Measurements from ENCODE around the gene TRPV3. TPM values are rescaled to one million over a fixed set of nuclear protein-coding genes. Genes with fewer than 3 reads are reported as not detected.

The TRPV3 gene
- total and polyA plus RNA-seq, 2 of the 13 experiments (the other 11 are each of a cell fraction or from before 2014, with no cell fraction given), result 0.90 to 1.0 TPM

DNA sequence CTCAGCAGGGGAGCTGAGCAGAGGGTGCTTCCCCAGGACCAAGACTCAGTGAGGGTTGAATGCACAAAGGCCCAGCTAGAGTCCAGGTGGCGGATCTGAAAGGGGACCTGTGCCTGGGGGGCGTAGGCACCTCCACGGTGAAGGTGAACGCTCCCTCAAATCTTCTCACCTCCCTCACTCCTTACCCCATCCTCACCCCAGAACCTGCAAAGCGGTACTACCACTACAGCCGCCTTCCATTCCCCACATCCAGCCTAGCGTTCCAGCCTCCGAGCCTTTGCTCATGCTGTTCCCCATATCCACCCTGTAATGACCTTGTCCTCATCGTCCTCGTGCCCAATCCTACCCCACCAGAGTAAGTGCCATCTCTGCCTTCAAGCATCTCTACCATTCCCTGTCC is 30.6 kb downstream of the TRPV3 start (continued):
- TF ChIP-seq, protein P1, sequence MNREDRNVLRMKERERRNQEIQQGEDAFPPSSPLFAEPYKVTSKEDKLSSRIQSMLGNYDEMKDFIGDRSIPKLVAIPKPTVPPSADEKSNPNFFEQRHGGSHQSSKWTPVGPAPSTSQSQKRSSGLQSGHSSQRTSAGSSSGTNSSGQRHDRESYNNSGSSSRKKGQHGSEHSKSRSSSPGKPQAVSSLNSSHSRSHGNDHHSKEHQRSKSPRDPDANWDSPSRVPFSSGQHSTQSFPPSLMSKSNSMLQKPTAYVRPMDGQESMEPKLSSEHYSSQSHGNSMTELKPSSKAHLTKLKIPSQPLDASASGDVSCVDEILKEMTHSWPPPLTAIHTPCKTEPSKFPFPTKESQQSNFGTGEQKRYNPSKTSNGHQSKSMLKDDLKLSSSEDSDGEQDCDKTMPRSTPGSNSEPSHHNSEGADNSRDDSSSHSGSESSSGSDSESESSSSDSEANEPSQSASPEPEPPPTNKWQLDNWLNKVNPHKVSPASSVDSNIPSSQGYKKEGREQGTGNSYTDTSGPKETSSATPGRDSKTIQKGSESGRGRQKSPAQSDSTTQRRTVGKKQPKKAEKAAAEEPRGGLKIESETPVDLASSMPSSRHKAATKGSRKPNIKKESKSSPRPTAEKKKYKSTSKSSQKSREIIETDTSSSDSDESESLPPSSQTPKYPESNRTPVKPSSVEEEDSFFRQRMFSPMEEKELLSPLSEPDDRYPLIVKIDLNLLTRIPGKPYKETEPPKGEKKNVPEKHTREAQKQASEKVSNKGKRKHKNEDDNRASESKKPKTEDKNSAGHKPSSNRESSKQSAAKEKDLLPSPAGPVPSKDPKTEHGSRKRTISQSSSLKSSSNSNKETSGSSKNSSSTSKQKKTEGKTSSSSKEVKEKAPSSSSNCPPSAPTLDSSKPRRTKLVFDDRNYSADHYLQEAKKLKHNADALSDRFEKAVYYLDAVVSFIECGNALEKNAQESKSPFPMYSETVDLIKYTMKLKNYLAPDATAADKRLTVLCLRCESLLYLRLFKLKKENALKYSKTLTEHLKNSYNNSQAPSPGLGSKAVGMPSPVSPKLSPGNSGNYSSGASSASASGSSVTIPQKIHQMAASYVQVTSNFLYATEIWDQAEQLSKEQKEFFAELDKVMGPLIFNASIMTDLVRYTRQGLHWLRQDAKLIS (CRISPR knock-in tag; IDR thresholded peaks at IDR 0.05), result no peak
- TF ChIP-seq, protein P2, sequence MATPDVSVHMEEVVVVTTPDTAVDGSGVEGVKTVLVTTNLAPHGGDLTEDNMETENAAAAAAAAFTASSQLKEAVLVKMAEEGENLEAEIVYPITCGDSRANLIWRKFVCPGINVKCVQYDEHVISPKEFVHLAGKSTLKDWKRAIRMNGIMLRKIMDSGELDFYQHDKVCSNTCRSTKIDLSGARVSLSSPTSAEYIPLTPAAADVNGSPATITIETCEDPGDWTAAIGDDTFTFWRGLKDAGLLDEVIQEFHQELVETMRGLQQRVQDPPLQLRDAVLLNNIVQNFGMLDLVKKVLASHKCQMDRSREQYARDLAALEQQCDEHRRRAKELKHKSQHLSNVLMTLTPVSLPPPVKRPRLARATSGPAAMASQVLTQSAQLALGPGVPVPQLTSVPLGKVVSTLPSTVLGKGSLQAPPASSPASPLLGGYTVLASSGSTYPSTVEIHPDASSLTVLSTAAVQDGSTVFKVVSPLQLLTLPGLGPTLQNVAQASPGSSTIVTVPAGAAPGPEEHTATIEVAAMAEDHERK (CRISPR knock-in tag; IDR thresholded peaks at IDR 0.05; ENCODE audit: low read depth), result no peak

DNA sequence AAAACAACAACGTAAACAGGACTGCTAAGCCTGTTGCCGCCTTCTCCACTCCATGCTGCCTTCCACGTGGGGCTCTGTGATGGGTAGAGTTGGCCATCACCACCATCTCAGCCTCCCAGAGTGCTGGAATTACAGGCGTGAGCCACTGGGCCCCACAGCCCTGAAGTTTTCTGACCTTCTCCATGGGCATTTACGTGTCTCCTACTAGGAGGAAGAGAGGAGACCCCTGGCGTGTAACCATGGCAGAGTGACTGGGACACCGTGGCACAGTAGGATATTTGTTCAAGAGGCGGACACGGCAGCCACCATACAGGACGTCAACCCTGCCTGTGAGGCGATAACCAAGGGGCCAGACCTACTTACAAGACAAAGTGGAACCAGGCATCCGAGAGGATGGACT is 31.1 kb downstream of the TRPV3 start:
- no peaks in the 10 kb centered on the region for H3K27me3 ChIP-seq (ENCODE audit: control insufficient read depth in 1 of 2, insufficient read depth in 2 of 2, low read length in 2 of 2)
- FAIRE-seq, result no peak
- 86% methylated on average over 12 of the region's 12 CpGs for WGBS (ENCODE audit: low lambda C conversion rate)
- no peak for DNase-seq (ENCODE audit: low spot score)
- H3K4me2 ChIP-seq (ENCODE audit: low read depth, low read length), result no peak overlapping the region
- no peaks in the 10 kb centered on the region for H4K20me1 ChIP-seq (ENCODE audit: insufficient read depth, low read length)
- ChIA-PET POLR2A (no interaction called here), CTCF (ENCODE audit: low intra/inter-chr PET ratio, low total read pairs) (no interaction called here)
- ATAC-seq, result no peak
- no peaks in the 10 kb centered on the region for H3K79me2 ChIP-seq (ENCODE audit: insufficient read depth, low read length)
- no TSS peak for BruUV-seq (replicated peaks)
- H2AFZ ChIP-seq (ENCODE audit: low read length), result no peak overlapping the region
- in situ Hi-C loops (cut with HindIII; ENCODE audit: extremely low pct_ligation_motif_present, low pct_unique_long_range_greater_than_20kb) (no loop called here), intact Hi-C loops (cut with micrococcal nuclease; ENCODE audit: unreplicated experiment) (no loop called here)
- H3K9me3 ChIP-seq (ENCODE audit: low read length), result no peaks in the 10 kb centered on the region
- no peak overlapping the region for H3K9ac ChIP-seq (ENCODE audit: insufficient read depth, low read depth, low read length)
- H3K27ac ChIP-seq (ENCODE audit: extremely low read length, insufficient read depth, low read length), result no peak overlapping the region
- H3K36me3 ChIP-seq (replicated peaks in 1 of 2; ENCODE audit: control insufficient read depth in 1 of 2, insufficient read depth in 2 of 2, low read length in 2 of 2), result no peaks in the 10 kb centered on the region
- no peak overlapping the region for H3K4me3 ChIP-seq (replicated peaks in 1 of 3; ENCODE audit: insufficient read depth in 1 of 3, low read depth in 2 of 3, low read length in 3 of 3)
- H3K4me1 ChIP-seq (ENCODE audit: insufficient read depth, low read length), result peaks cover 28% of the 10 kb centered on the region
- TF ChIP-seq ZNF547 (CRISPR knock-in tag; IDR thresholded peaks at IDR 0.05), result no peak
- no peak for TF ChIP-seq PHF21A (CRISPR knock-in tag; IDR thresholded peaks at IDR 0.05)
- TF ChIP-seq FLYWCH1 (CRISPR knock-in tag; IDR thresholded peaks at IDR 0.05), result no peak
- TF ChIP-seq ZNF432 (CRISPR knock-in tag; IDR thresholded peaks at IDR 0.05; ENCODE audit: borderline replicate concordance), result no peak
- TF ChIP-seq, protein P3, sequence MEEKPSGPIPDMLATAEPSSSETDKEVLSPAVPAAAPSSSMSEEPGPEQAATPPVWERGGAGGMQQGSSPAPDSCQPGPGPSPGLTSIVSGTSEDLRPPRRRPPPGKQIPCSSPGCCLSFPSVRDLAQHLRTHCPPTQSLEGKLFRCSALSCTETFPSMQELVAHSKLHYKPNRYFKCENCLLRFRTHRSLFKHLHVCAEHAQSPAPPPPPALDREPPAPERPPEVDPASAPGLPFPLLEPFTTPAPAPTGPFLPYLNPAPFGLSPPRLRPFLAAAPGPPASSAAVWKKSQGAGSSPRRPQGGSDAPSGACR (CRISPR knock-in tag; IDR thresholded peaks at IDR 0.05), result no peak
- no peak for TF ChIP-seq ZNF333 (CRISPR knock-in tag; IDR thresholded peaks at IDR 0.05; ENCODE audit: borderline replicate concordance)
- no peak for TF ChIP-seq CREB1 (IDR thresholded peaks at IDR 0.05)
- TF ChIP-seq CREB1 (CRISPR knock-in tag; IDR thresholded peaks at IDR 0.05), result no peak
- no peak for TF ChIP-seq CBX1 (IDR thresholded peaks at IDR 0.05; ENCODE audit: low read depth)
- no peak for TF ChIP-seq SOX13 (IDR thresholded peaks at IDR 0.05)
- no peak for TF ChIP-seq SOX13 (CRISPR knock-in tag; conservative IDR thresholded peaks at IDR 0.05 in 1 of 2, IDR thresholded peaks at IDR 0.05 in 1 of 2)
- no peak for TF ChIP-seq POGZ (CRISPR knock-in tag; IDR thresholded peaks at IDR 0.05)
